Fibroblast of pulmonary artery (primary cell): ENCODE data around the gene CNTFR.

Experiments used
- DNase-seq: peaks from one replicate; pipeline ENCODE4 v3.0.0-alpha.2; 2010; ENCODE audit warnings: low read depth
- H3K4me3 ChIP-seq: replicated peaks from 2 replicates; pipeline ENCODE4 v1.5.1; 2011; ENCODE audit warnings: low read depth, mild to moderate bottlenecking, control low read depth, low read length, moderate library complexity
- CTCF ChIP-seq: IDR thresholded peaks from 2 replicates; pipeline ENCODE4 v1.5.1; 2011; ENCODE audit warnings: mild to moderate bottlenecking, control low read depth, low read length, inconsistent platforms; ENCODE audit errors: missing control alignments

The CNTFR gene

GRCh38 chr9:34568774-34569173 is 20.8 kb downstream of the CNTFR start:
- no peak overlapping the region for H3K4me3 ChIP-seq
- TF ChIP-seq CTCF: no peak
- DNase-seq: no peak

- no peak for TF ChIP-seq CTCF
- no peak overlapping the region for H3K4me3 ChIP-seq
- no peak for DNase-seq
These were observed 21.4 kb downstream of the CNTFR start for GRCh38 chr9:34568133-34568532.

GRCh38 chr9:34566972-34567371 is 22.6 kb downstream of the CNTFR start:
- TF ChIP-seq CTCF: no peak

GRCh38 chr9:34566322-34566721 is 23.2 kb downstream of the CNTFR start:
- H3K4me3 ChIP-seq: no peak overlapping the region
- no peak for DNase-seq
- TF ChIP-seq CTCF: no peak

More at GRCh38 chr9:34566972-34567371, 22.6 kb downstream of the CNTFR start:
- H3K4me3 ChIP-seq: no peak overlapping the region
- DNase-seq: no peak

GRCh38 chr9:34565856-34566255 is 23.7 kb downstream of the CNTFR start:
- no peak for TF ChIP-seq CTCF
- DNase-seq: no peak
- H3K4me3 ChIP-seq: no peak overlapping the region

- no peak for DNase-seq
- H3K4me3 ChIP-seq: no peak overlapping the region
- TF ChIP-seq CTCF: no peak
These were observed 24.9 kb downstream of the CNTFR start for GRCh38 chr9:34564617-34565016.

- TF ChIP-seq CTCF: no peak
These were observed 26.3 kb downstream of the CNTFR start for GRCh38 chr9:34563262-34563661.

More at GRCh38 chr9:34563262-34563661, 26.3 kb downstream of the CNTFR start:
- no peak for DNase-seq
- H3K4me3 ChIP-seq: no peak overlapping the region
